ENCODE measurements around the gene KIF17. TPM values are rescaled to one million over a fixed set of nuclear protein-coding genes. Genes with fewer than 3 reads are reported as not detected.

The KIF17 gene
- total and polyA plus RNA-seq, 2 of the 8 experiments (the other 6 are each of a cell fraction or from before 2014, with no cell fraction given), result 6.9 to 10.4 TPM

- ChIA-PET CTCF (ENCODE audit: partially characterized antibody) (no interaction called here), POLR2A (ENCODE audit: partially characterized antibody) (interaction anchor here (1.7 kb wide), 1 partner anchor 14 kb away, joined by 3 read pairs; no protein-coding TSS in a partner anchor)
- H3K9me3 ChIP-seq (ENCODE audit: insufficient read depth in 2 of 2, low read depth in 1 of 2, low read length in 1 of 2), result no peaks in the 10 kb centered on the region; a peak in 1 of 4 replicates
- no peak overlapping the region for H2BK15ac ChIP-seq (ENCODE audit: low read length)
- no peaks in the 10 kb centered on the region for H3K36me3 ChIP-seq (ENCODE audit: control insufficient read depth in 2 of 4, insufficient read depth in 4 of 4, low read length in 3 of 4)
- H4K20me1 ChIP-seq (replicated peaks in 1 of 2; ENCODE audit: control insufficient read depth in 1 of 2, insufficient read depth in 2 of 2, low read length in 2 of 2), result no peaks in the 10 kb centered on the region
- no peak overlapping the region for H3K4me3 ChIP-seq (ENCODE audit: extremely low read depth in 1 of 4, insufficient read depth in 2 of 4, low read depth in 3 of 4, low read length in 4 of 4)
- no peak overlapping the region for H2BK120ac ChIP-seq (replicated peaks; ENCODE audit: low read depth, low read length)
- H3K14ac ChIP-seq (ENCODE audit: insufficient read length), result no peak overlapping the region
- H3K4me2 ChIP-seq (ENCODE audit: insufficient read depth in 1 of 2, low read depth in 2 of 2, low read length in 2 of 2), result no peak overlapping the region
- no peak overlapping the region for H4K5ac ChIP-seq (ENCODE audit: insufficient read length, low read depth, low read length)
- H2BK12ac ChIP-seq (ENCODE audit: low read depth, low read length), result no peak overlapping the region
- no peak overlapping the region for H3K9ac ChIP-seq (replicated peaks in 1 of 4; ENCODE audit: extremely low read depth in 1 of 4, low read depth in 3 of 4, low read length in 3 of 4)
- H2AFZ ChIP-seq (ENCODE audit: low read length), result no peak overlapping the region
- H2BK5ac ChIP-seq (ENCODE audit: low read depth, low read length), result no peak overlapping the region
- no peak overlapping the region for H3K56ac ChIP-seq (replicated peaks; ENCODE audit: insufficient read length, low read depth, low read length)
- FAIRE-seq, result no peak
- no peak overlapping the region for H4K91ac ChIP-seq (replicated peaks; ENCODE audit: insufficient read length, low read length)
- no peak overlapping the region for H3K4ac ChIP-seq (replicated peaks; ENCODE audit: insufficient read length, low read depth, low read length)
- no peak overlapping the region for H3K23ac ChIP-seq (ENCODE audit: insufficient read length)
- H3K27me3 ChIP-seq (replicated peaks in 1 of 4; ENCODE audit: control insufficient read depth in 3 of 4, extremely low read depth in 1 of 4, insufficient read depth in 3 of 4, low read length in 3 of 4), result no peaks in the 10 kb centered on the region
- H3K79me1 ChIP-seq (ENCODE audit: low read depth, low read length), result no peaks in the 10 kb centered on the region
- no peak overlapping the region for H2BK20ac ChIP-seq (ENCODE audit: low read length)
- no peak overlapping the region for H3K27ac ChIP-seq (ENCODE audit: low read depth, low read length)
- H3K4me1 ChIP-seq (replicated peaks in 1 of 4; ENCODE audit: control insufficient read depth in 3 of 4, insufficient read depth in 4 of 4, low read length in 3 of 4), result peaks cover 0 to 5% (median under 1%) of the 10 kb centered on the region in 4 experiments; a peak in 2 of 7 replicates
- no peaks in the 10 kb centered on the region for H3K79me2 ChIP-seq (ENCODE audit: control insufficient read depth in 1 of 2, insufficient read depth in 2 of 2, low read length in 2 of 2)
- no peak overlapping the region for H2AK5ac ChIP-seq (ENCODE audit: low read depth, low read length)
- H4K8ac ChIP-seq (ENCODE audit: extremely low read depth, insufficient read depth, low read length), result no peak overlapping the region
- DNase-seq (ENCODE audit: low read depth in 1 of 2, low spot score in 2 of 2), result no peak
- H3K18ac ChIP-seq (ENCODE audit: extremely low read depth, low read length), result no peak overlapping the region
- H3K23me2 ChIP-seq (ENCODE audit: low read depth, low read length), result no peaks in the 10 kb centered on the region
- WGBS, 2 experiments (ENCODE audit: extremely low coverage in 1 of 2, insufficient coverage in 1 of 2, insufficient read length in 1 of 2, insufficient replicate concordance in 2 of 2, low coverage in 1 of 2, low lambda C conversion rate in 2 of 2, missing lambda C conversion rate in 1 of 2), result 94% methylated on average over 1 of the region's 1 CpG; no CpG with 5 or more reads in 1 of the 2 experiments
- TF ChIP-seq RXRA (IDR thresholded peaks at IDR 0.05; ENCODE audit: insufficient read depth, low read depth, low read length), result no peak
- TF ChIP-seq MAX (IDR thresholded peaks at IDR 0.05), result no peak
- TF ChIP-seq BCL11A (IDR thresholded peaks at IDR 0.05; ENCODE audit: low read depth in 2 of 2, low read length in 2 of 2), result no peak
- TF ChIP-seq CTBP2 (IDR thresholded peaks at IDR 0.05; ENCODE audit: borderline replicate concordance, insufficient read depth, insufficient read length, low read length), result no peak
Observed at GRCh38 chr1:20619999-20620398, 97.8 kb downstream of the KIF17 start.
